Left hindlimb (tissue), 1 donor: ENCODE results near the gene UST.
"Not testable (repeated sequence)": the region's sequence is repeated elsewhere in the genome, so short reads cannot be mapped to it uniquely, and the experiment has no call there.

Source experiments
- DNase-seq: peaks from one replicate; pipeline ENCODE4 v3.0.0-alpha.2; 2018

The UST gene

DNA sequence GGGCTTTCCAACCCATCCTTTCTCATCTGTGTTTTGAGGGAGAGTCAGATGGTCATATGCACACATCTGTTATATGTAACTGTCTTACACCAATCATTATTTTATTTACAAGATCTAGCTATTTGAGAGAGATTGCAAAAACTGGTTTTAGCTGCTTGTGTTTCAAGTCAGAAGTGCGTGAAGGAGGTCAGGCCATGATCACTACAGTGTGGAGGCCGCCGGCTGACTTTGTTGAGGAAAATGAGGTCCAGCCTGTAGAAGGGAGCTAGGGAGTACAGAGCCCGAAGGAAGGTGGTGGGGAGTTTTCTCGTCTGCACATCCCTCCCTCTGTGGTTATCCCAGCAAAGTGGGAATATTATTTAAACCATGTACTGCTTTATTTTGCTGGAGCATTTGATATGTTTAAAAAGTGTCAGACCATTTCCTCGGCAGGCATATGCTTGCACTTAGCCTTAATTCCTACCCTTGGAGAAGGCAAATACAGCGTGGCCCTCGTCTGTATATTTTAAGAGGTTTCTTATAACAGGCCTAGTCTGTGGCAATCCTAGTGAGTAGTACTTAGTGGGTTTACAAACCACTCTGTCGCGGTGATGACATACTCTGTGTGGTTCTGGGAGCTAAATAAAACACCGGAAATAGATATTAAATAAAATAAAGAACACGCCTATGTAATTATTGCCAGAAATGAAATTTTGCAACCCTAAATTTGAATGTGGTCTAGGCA lies 95.6 kb downstream of the UST start:
- DNase-seq = peak; percentile 39

DNA sequence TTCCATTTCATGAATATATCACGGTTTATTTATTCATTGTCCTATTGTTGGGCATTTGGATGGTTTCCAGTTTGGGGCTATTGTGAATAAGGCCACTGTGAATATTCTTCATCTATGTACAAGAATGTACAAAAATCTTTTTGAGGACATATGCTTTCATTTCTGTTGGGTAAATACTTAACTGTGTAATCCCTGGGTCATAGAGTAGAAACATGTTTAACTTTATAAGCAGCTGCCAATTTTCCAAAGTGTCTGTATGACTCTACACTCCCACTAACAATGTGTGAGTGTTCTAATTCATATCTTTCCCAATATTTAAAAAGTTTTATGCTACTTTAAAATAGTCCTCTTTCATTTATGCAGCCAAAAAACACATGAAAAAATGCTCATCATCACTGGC lies 98.6 kb downstream of the UST start:
- no peak for DNase-seq

DNA sequence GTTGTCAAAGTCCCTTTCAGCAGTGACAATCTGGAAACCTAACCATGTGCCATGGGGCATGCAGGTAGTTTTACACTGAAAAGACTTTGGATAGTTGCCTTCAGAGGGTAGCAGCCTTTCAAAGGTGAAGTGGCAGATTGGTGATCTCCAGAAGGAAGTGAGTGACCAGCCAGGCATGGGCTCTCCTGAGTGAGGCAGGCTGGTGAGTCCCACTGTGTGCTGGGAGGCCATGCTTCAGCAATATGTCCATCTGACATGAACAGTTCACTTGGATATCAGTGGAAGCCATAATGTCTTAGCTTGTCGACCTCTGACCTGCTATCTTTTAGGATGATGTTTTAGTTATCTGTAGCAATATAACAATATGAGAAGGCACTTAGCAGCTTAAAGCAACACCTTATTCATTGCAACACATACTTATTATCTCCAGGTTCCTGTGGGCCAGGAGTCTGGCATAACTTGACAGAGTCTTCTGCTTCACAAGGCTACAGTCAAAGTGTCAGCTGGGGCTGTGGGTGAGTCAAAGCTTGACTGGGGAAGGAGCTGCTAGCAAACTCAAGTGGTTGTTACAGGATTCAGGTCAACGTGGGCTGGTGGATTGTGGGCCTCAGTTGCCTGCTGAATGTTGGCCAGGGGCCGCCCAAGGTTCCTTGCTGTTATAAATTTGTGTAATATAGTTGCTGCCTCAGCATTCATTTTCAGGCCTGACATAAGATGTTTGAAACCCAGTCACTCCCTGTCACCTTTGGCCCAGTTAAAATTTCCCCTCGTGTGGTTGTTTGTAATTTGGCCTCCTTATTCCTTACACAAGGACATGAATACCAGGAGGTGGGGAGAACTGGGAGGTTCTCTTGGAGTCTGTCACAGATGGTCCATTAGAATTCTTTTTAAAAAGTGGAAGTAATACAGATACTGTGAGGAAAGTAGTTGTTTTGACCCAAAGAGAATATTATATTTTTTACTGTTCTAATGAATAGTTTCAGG lies 100.2 kb downstream of the UST start:
- DNase-seq = no peak

DNA sequence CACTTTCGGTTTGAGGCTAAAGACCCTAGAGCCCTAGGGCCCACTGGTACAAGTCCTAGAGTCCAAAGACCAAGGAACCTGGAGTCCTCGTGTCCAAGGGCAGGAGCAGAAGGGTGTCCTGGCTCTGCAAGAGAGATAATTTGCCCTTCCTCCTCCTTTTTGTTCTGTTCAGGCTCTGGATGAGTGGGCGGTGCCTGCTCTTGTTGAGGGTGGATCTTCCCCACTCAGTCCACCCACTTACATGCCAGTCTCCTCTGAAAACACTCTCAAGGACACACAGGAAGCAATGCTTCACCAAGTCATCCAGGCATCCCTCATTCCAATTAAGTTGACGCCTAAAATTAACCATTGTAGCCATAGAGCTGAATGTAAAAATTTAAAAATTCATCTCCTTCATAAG lies 102.1 kb downstream of the UST start:
- DNase-seq = no peak

DNA sequence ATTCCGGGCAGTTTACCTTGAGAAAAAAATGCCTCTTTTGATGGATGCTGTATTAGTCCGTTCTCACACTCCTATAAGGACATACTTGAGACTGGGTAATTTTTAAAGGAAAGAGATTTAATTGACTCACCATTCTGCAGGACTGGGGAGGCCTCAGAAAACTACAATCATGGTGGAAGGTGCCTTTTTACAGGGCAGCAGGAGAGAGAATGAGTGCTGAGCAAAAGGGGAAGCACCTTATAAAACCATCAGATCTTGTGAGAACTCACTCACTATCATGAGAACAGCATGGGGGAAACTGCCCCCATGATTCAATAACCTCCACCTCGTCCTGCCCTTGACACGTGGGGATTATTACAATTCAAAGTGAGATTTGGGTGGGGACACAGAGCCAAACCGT lies 102.6 kb downstream of the UST start:
- not testable (repeated sequence) for DNase-seq

DNA sequence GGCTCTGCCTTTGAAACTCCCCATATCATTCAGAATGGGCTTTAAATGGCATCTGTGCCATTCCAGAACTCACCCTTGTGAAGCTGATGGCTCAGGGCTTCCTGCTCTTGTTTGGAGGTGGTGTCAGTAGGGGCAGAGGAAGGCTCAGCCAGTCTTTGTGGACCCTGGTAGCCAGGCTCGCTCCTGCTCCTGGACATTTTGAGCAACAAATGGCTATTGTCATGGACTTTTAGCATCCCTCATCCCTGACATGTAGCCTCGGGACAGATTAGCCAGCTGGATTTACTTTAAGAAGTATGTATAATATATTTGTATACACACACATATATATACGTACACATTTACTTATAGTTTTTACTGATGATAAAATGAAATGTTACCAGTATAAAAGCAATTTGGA lies 104.1 kb downstream of the UST start:
- no peak for DNase-seq

DNA sequence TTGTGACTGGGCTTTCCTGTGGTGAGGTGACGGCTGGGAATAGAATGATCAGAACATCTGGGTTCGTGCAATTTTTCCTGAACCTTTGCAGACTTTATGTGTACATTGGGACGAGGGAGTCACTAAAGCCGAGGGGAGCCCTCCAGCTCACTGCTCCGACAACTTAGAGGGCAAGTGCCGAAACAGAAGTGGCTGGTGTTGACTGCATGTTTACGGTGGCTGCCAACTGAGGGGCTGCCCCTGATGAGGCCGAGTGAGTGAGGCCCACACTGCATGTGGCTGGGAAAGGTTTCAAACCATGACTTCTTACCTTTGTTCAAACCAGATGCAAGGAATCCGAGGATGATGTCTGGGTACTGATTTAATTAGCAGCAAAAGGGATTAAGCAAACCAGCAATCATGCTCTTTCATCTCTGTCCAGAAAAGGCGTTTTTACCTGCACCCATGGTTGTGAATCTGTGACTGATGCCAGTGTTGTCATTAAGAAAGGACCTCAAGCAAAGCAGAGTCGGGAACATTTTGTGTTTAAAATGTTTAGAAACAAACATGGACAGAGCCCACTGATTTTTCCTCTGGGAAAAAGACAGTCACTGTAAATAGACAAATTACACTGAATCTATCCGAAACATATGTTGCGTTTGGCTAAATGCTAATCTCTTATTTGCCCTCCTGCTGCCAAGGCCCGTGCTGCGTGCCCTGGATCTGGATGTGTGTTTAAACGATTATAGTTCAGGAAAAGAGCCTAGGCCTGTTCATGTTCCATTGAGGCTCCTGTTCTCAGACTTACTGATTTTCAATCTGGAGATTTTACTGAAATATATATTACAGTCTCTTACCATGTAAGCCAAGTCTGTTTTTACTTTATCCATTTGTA lies 105.1 kb downstream of the UST start:
- no peak for DNase-seq

DNA sequence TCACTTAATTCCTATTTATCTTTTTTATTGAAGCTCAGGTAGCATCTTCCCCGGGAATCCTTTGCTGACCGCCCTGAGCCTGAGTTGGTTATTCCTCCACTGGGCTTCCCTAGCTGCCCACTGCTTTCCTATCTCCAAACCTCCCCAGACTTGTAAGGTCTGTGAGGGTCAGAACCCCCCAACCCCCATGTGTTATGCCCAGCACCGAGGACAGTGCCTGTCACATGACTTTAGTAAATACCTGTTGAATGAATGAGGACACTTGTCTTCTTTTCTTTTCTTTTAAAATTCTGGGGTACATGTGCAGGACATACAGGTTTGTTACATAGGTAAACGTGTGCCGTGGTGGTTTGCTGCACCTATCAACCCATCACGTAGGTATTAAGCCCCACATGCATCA lies 105.9 kb downstream of the UST start:
- no peak for DNase-seq

DNA sequence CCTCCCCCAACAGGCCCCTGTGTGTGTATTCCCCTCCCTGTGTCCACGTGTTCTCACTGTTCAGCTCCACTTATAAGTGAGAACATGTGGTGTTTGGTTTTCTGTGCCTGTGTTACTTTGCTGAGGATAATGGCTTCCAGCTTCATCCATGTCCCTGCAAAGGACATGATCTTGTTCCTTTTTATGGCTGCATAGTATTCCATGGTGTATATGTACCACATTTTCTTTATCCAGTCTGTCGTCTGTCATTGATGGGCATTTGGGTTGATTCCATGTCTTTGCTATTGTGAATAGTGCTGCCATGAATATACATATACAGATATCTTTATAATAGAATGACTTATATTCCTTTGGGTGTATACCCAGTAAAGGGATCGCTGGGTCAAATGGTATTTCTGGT lies 106.3 kb downstream of the UST start:
- DNase-seq = not testable (repeated sequence)

DNA sequence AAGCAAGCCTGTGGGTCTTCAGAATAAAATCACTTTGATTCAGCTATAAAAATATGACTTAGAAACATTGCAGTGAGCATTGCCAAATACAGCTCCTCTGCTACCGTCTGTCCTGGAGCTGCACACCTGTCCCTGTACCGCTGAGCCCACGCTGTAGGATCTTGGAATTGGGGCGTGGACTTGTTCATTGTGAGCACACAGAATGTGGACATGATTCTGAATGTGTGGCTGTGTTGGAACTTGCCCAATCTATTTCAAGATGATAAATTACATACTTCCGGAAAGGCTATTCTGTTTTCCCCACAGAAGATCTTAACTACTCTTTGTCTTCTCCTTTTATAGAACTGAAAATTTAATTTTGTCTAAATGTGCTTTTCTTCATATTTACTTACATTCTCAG lies 107.3 kb downstream of the UST start:
- no peak for DNase-seq

DNA sequence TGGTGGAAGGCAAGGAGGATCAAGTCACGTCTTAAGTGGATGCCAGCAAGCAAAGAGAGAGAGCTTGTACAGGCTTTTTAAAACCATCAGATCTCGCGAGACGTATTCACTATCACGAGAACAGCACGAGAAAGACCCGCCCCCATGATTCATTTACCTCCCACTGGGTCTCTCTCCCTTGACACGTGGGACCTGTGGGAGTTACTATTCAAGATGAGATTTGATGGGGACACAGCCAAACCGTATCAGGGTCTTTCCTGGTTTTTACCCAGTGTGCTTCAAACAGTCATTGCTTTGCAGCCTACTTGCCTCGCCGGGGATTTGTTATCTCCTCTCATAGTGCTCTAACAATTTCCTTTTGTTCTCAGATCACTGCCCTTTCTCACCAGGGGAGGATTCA lies 108.2 kb downstream of the UST start:
- DNase-seq = no peak

DNA sequence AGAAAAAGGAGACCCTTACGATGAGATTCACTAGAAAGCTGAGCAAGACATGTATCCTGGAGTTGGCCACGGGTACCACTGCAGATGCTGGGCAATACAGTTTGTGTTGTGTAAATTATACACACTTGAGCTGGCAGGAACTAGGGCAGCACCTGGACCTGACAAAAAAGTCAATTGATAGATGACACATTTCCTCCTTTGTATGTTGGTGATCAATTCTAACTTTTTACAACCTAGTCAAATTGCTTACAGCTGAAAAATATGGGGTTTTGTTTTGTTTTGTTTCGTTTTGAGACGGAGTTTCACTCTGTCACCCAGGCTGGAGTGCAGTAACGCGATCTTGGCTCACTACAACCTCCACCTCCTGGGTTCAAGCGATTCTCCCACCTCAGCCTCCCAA lies 108.9 kb downstream of the UST start:
- no peak for DNase-seq

DNA sequence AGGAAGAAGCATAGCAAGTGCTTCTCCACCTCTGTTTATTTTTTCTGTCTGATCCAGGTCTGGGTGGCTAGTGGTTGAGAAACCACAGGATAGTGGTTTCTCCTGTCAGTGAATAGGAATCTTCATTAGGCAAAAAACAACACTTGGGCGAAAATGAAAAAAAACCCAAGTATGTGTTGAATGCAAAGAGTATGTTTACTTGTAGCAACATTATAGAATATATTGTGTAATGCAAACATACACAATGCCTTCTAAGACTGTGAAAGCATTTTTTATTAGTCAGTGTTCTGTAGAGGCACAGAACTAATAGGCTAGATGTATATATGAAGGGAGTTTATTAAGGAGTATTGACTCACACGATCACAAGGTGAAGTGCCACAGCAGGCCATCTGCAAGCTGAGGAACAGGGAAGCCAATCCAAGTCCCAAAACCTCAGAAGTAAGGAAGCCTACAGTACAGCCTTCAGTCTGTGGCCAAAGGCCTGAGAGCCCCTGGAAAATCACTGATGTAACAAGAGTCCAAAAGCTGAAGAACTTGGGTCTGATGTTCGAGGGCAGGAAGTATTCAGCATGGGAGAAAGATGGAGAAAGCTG lies 111.1 kb downstream of the UST start:
- no peak for DNase-seq

DNA sequence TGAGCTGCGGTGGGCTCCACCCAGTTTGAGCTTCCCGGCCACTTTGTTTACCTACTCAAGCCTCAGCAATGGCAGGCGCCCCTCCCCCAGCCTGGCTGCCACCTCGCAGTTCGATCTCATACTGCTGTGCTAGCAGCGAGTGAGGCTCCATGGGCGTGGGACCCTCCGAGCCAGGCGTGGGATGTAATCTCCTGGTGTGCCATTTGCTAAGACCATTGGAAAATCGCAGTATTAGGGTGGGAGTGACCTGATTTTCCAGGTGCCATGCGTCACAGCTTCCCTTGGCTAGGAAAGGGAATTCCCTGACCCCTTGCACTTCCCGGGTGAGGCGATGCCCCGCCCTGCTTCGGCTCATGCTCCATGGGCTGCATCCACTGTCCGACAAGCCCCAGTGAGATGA lies 117.3 kb downstream of the UST start:
- DNase-seq = not testable (repeated sequence)

DNA sequence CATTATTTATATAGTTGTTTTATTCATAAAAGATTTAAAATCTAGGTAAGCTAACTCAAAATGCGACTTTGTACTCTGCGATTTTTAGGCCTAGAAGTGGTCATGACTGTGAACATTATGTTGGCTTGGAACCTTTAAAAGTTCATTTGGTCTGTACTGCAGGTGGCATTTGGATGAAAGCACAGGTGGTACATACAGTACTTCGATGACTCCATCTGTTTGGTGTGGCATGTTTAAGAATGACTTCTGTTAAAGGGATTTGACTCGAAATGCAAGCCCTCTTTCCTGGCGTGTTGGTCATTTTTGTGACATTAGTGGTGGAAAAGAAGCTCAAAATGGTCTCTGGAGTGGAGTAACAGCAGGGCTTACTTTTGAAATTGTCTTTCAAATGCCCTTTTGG lies 118.1 kb downstream of the UST start:
- no peak for DNase-seq

DNA sequence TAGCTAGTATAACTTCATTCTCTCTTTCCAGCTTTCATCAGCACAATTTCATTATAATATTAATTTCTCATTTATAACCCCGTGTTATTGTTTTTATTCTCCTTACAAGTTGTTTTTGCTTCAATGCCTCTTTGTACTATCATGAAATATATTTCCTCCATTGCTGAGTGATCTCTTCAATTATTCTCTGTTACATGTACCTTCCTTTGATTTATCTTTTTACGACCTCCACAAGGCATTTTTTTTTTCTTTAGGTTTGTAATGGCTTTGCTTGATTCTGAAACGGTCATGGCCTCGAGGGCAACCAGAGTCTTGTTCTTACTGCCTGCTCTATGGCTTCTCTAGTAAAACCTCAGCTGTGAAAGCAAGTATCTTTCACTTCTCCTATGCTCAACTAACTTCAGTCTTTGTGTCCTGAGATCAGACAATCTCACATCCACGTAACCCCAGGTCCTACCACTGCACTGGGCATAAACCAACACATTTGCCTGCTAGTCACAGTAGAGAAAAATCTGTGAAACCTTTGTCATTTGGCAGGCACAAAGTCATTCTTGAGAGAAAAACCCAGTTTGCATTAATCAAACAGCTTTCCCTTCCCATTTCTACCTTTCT lies 119.9 kb downstream of the UST start:
- DNase-seq = no peak

DNA sequence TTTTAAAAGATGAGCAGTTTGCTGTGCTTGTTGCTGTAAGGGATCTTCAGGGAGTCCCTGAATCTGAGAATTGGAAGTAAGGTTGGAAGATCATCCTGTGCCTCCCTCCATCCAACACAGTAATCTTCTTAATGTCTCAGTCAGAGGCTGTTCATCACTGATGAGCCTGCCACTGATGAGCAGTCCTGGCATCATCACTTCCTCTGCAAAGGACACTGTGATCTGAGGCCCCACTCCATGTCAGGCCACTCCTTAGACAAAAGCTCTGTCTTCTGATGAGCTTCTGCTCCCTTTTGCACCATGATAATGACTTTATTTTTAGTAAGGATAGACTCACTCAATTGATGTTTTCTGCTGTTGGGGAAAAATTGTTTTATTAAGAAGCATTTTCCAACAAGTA lies 121.0 kb downstream of the UST start:
- no peak for DNase-seq

DNA sequence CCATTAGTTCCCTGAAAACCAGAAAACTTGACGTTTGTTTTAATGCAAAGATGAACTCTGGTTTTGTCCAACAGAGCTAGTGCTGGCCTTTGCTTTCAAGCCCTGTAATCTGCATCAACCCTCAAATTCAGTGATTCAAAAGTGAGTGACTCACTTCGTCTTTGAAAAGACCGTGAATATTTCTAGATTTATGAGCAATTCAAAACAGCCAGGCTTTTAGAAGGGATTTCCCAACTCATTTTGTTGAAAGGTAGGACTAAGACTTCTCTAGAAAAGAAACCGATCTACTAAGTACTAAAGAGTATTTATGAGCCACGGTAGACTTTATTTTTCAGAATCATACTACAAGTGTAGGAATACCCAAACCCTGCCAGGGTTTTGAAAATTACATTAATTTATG lies 121.5 kb downstream of the UST start:
- DNase-seq = no peak

DNA sequence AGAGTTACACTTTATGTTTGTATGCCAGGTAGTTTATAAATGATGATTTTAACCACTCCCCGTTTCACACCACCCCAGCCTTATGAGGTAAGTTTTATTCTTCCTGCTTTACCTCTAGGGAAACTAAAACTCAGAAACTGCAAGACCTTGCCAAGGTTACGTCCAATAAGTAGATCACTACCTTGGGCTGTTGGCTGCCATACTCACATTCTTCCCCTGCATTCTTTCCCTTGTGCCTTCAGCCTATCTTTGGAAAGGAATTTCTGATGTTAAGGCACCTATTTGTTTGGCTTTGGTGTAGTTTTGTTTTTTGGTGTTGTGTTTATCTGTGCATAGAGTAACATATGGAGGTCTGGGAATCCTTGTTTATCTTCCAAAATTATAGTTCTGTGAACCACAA lies 122.1 kb downstream of the UST start:
- no peak for DNase-seq

DNA sequence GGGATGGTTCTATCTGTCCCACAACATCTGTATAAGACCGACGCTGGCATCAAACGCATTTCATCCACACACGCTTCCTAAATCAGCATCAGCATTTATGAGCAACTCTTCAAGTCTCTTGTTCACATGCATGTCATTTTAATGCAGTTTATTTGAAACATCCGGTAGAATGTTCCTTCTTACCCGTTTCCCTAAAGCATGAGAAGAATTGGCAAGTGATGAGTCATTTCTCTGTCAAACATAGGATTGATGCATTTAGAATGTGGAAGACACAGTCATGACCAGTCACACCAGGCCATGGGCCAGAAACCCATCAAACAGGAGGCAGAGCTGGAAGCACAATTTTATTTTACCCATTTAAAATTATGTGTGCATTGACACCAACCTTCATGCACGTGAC lies 122.8 kb downstream of the UST start:
- DNase-seq = no peak

DNA sequence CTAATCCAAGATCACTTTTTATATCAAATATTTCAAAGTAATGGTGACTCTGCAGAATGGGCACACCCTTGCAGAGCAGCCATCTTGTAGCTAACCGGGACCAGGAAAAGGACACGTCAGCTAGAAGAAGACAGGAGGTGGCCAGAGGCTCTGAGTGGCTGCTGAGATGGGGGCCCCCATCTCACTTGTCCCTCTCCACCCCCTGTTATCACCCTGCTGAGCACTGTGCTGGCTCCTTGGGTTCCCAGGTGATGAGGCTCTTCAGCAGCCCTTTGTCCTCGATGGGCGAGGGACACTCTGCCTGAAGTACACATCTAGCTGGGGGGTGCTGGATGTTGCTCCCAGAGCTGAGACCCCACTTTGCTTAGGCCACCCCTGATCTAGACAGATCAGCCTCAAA lies 126.3 kb downstream of the UST start:
- DNase-seq = no peak

DNA sequence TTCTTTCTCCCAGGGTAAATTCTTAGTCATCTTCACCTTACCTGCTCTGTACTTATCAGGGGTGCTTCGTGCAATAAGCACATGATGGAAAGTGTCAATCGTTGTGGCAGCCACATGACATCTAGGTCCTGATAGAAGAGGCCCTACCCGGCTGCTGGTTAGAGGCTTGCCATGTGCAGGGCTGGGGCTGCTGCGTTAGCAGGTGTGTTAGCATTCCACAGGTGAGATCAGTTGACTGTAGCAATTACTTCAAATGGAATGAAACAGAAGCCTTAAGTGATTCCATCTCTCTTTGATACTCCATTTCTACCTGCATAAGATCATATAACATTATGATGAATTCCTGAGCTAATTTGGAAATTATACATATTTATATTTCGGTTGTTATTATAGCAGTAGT lies 127.0 kb downstream of the UST start:
- no peak for DNase-seq
